ENCODE measurements around the gene TNS3.

- TF ChIP-seq CTCF (IDR thresholded peaks at IDR 0.05) (no peak), SIN3A (IDR thresholded peaks at IDR 0.05; ENCODE audit: borderline replicate concordance, insufficient read depth, low read depth, low read length) (no peak)
Measured at GRCh38 chr7:47516985-47517600, 64.8 kb downstream of the TNS3 start.
